Amniotic stem cell (primary cell): ENCODE results near the gene ISLR2.
"Not testable (repeated sequence)": the region's sequence is repeated elsewhere in the genome, so short reads cannot be mapped to it uniquely, and the experiment has no call there.

Experiments used
- DNase-seq: peaks from one replicate; lab custom pipeline; 2025; lab: John Stamatoyannopoulos, UW

Gene ISLR2

DNA sequence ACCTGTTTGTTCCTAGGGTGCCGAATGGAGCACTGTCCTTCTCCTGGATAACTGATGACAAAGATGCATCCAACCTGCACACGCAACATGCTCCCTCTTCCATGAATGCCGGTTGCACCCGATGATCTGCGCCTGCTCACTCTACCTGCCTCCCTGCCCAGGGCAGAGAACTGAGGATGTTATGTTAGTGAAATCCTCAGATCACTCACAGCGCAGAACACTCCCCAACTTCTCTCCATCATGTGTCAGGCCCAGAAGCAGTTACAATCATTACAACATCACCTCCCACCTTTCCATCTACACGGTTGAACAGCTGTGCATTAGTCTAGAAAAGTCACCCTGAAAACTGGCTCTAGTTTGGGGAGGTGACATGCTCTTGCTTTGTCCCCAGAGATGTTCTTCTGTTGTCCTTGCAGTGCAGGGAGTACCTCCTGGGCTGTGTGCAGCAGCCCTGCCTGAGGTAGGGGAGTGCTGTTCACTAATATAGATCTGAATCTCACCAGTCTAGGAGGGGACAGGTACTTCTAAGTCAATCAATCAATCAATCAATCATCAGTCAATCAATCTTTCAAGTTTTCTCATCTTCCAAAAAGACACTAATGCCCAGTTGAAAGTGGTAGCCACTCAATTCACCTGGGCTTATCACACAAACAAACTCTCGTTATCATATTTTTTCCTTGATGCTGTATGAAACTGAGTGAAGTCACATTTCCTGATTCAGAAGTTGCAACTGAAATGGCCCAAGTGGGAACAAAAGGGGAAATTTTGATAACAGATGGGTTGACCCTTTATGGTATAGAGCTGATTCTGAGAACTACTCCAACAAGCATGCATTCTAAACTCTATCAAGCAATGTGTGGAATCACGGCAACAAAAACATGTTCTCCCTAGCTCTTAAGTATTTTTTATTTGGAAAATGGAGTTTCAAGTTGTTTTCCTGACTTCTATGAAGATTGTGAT is 27.8 kb downstream of the ISLR2 start:
- DNase-seq, result no peak

DNA sequence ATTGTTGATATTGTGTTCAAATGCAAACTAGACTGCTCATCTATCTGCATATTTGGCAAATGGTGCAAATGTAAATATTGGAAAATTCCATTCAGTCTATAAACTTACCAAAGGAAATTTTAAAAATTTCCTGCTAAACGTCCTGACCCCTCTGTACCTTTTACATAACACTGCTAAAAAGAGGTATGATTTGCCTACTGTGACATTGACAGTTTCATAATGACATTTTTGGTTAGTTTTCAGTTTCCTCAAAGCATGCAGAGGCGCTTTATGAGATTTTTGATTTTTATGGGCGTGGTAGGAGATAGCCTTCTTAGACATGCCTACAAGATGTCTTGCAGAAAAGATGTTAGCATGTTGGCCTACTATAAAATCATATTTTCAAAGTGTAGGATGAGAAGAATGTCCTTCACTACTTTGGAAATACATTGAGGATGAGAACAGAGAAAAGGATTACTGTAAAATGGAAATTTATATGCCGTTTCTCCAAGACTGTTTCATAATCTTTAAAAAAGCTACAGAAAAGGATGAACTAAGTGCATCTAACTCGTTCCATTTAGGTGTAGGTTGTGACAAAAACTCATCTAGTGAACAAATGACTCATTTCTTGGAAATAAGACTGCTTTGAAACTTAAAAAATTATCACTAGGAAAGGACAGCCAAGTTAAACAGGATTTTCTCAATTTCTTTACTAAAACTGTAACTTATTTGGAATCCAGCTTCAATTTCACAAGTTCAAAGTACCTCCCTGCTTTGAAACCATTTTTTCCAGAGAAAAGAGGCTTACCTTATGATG is 28.7 kb downstream of the ISLR2 start:
- no peak for DNase-seq

DNA sequence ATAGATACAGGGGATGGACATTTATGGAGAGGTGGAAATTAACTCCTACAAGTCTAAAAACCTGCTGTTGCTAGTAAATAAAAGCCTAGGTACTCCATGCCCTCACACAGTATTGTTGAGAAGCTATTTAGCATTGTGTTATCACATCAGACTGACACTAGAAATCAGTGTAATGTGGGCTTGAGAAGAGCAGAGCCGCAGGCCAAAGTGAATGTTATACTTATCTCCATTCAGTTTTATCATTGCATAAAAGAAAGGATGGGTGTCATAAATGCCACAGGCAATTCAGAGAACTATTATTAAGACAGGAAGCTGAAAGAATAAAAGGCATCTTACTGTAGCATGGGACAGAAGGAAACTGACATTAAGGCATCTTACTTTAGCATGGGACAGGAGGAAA is 29.4 kb downstream of the ISLR2 start:
- no peak for DNase-seq

DNA sequence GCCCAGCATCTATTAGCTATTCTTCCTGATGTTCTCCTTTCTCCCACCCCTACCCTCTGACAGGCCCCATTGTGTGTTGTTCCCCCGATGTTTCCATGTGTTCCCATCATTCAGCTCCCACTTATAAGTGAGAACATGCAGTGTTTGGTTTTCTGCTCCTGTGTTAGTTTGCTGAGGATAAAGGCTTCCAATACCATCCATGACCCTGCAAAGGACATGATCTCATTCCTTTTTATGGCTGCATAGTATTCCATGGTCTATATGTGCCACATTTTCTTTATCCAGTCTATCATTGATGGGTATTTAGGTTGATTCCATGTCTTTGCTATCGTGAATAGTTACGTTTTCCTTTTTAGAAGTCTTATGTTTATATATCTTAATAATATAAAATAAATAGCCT is 30.0 kb downstream of the ISLR2 start:
- not testable (repeated sequence) for DNase-seq

DNA sequence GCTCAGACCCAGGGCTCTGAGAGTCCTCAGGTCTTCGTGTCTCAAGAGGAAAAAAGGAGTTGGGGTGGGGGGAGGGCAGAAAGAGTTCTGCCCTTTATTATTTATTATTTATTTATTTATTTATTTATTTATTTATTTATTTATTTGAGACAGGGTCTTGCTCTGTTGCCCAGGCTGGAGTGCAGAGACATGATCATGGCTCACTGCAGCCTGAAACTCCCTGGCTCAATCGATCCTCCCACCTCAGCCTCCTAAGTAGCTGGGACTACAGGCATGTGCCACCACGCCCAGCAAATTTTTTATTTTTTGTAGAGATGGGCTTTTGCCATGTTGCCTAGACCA is 31.8 kb downstream of the ISLR2 start:
- DNase-seq, result not testable (repeated sequence)

DNA sequence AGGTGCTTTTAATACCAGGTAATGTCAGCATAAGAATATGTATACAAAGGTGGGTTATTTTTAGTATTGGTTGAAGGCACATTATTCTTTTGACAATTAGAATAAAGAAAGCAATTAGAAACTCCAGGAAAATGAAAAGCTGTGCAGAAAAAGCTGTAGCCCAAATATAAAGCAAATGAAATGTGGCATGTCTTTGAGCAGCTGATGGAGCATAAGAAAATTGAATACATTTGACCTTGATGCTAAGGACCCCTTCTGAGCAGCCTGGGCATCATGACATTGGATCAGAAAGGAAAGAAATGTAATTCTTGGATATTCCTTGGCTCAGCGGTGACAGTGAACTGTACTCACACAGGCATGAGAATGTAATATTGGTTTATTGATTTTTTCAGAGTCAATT is 35.1 kb downstream of the ISLR2 start:
- no peak for DNase-seq

DNA sequence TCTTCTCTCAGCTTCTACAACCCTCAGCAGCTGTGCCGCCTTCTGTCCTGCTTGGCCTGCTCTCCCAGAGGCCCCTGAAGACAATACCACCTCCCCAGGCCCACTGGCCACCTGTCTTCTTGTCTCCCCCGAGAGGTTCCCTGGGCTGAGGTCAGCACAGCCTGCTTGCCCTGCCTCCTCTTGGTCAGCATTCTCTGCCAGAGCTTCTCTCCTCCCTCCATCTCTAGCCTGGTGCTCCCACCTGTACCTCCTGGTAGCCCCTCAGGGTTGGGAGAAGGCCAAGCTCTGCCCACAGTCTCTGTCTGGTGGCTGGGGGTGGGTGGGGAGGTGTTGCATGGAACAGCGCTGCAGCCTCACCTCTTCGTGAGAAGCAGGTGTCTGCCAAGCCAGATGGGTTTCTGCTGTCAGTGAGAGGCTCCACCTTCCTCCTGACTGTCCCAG is 37.5 kb downstream of the ISLR2 start:
- DNase-seq, result no peak

DNA sequence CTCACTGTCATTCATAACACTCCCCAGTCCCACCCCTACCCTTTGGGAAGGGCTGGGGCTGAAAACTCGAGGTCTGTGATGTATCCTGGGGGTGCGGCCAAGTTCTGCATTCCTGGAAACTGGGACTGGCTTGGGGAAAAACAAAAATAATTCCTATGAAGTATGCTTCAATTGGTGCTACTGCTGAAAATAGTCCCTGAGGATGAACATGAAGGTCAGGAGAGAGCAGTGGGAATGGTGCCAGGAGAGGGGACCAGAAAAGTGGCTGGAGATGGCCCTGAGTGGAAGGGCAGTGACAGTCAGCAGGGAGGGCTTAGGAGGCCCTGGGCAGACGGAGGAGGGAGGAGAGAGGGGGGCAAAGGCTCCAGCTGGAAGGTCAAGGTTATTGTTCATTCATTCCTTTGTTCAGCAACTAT is 38.3 kb downstream of the ISLR2 start:
- DNase-seq, result no peak

DNA sequence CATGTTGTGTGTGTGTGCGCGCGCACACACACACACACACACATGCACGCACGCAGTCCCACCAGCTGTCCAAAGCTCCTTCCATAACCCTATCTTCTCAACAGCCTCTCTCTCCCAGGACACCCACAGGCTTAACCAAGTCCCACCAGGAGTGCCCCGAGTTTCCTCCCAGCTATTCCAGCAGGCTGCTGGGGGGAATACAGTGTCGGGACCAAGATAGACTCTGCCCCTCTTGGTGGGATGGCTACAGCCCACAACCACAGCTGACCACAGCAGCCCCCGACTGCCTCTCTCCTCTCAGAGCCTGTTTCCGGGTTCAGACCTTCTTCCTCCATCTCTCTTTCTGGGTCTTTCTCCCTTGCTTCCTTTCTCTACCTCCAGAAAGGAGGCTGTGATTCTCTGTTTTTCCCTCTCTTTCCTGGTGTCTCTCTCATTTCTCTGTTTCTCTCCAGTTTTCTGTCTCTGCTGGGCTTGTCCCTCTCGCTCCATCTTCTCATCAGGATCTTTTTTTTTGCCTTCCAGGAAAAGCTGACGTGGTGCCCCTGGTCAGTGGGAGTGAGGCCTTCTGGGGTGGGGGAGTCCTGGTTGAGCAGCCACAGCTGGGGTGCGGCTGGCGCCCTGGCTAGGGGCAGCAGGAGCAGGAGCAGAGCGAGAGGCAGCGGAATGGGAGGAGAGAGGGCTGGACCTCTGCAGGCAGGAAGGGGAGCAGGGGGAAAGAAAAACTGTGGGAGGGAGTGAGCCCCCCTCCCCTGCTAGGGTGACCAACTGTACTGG is 39.9 kb downstream of the ISLR2 start:
- no peak for DNase-seq

DNA sequence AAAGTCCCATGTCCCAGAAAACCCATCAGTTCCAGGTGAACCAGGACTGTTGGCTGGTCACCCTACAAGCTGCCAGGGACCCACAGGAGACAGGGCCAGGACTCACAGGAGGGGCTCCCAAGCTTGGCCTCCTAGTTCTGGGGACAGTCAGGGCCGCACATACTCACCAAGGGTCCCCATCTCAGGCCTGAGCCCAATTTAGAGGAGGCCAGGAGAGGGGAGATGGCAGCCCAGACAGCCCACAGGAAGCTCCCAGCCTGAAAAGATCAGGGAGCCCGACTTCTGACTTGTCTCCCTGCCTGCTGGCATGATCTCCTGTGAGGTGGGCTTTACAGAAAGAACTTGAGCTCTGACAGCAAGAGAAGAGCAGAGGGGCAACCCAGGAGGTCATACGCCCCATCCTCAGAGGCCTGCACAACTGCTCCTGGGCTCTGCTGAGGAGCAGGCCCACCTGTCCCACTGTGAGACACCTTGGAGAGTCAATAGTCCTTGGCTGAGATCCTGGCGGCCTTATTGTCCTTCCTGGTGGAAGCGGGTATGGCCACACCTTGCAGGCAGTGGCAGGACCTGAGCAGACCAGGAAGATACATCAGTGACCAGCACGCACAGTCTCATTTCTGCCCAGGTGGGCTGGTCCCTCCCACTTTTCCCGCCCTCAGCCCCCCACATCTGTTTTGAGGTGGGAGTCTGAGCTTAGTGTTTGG is 40.6 kb downstream of the ISLR2 start:
- no peak for DNase-seq

DNA sequence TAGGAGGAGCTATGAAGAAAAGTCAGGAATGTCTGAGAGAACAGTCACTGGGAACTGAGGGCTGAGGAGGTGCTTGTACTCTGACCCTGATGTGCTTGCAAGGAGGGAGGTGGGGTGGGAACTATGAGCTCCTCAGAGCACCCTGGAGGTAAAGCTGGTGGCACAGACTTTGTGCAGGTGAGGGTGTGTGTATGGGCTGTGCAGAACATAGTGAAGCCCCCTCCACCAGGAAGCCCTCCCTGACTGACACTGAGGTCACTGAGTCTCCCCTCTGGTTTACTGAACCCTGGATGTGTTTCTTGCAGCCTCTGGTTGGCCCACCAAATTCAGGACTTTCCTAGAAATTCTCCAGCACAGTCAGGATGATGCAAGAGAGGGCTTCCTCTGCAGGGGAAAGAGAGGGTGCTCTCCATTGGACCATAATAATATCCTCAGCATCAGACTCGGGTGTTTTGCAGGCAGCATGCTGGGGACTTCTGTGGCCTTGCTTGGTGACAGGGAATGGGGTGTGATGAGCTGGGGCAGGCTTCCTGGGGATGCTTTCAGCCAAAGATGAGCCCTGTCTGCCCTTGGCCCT is 41.7 kb downstream of the ISLR2 start:
- no peak for DNase-seq

DNA sequence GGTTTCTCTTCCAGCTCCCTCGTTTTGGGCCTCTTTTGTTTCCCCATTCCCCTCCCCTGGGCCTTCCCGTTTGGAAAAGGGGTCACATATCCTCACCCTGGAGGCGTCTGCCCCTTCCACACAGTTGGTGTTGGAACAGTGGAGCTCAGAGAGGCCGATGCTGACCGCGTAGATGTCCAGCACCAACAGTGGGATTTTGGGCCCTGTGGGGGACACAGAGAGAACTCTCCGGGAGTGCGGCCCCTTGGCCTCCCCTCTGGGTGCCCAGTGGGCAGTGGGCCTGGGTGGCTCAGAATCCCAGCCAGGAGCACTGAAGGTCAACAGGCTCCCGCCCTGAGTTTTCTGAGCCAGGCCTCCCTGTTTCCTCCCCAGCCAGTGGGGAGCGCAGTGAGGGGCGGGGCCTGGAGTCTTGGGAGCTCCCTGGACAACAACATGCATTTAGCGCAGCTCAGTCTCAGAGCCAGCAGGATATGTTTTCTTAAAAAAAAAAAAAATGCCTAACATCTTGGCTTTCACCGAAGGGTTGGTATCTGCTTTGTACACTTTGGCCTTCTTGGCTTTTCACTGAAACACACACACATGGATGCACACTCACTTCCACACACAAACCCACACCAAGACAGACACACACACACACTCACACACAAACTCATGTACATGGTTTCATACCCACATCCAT is 42.5 kb downstream of the ISLR2 start:
- no peak for DNase-seq

DNA sequence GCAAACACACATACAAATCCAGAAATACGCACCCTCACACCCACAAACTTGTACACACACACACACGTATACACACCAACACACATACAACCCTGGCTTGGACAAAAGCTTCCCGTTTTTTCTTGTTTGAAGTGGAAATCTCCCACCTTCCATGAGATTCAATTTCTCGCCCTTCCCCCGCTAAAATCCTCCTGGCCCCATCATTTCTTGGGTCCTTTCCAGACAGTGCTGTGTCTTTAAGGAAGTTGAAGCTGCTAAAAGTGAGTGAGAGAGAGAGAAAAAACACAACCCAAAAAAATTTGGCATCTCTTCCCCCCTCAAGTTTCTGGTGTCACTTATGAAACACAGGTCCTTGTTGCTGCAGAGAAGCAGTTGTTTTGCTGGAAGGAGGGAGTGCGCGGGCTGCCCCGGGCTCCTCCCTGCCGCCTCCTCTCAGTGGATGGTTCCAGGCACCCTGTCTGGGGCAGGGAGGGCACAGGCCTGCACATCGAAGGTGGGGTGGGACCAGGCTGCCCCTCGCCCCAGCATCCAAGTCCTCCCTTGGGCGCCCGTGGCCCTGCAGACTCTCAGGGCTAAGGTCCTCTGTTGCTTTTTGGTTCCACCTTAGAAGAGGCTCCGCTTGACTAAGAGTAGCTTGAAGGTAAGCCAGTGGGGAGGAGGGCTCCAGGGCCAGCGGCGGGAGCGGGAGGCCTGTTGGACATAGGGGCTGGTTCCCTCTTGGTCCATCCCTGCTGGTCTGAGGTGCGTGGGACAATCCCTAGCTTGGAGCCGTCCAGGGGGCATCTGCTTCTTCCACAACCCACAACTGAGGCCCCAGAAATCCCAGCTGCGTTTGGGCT is 43.2 kb downstream of the ISLR2 start, which contains the start of gene ISLR:
Gene ISLR (plus strand): TSS at position 331 of the 839 bp plus-strand sequence. CDS start 1,149 bp downstream, outside the sequence.
- no peak for DNase-seq

DNA sequence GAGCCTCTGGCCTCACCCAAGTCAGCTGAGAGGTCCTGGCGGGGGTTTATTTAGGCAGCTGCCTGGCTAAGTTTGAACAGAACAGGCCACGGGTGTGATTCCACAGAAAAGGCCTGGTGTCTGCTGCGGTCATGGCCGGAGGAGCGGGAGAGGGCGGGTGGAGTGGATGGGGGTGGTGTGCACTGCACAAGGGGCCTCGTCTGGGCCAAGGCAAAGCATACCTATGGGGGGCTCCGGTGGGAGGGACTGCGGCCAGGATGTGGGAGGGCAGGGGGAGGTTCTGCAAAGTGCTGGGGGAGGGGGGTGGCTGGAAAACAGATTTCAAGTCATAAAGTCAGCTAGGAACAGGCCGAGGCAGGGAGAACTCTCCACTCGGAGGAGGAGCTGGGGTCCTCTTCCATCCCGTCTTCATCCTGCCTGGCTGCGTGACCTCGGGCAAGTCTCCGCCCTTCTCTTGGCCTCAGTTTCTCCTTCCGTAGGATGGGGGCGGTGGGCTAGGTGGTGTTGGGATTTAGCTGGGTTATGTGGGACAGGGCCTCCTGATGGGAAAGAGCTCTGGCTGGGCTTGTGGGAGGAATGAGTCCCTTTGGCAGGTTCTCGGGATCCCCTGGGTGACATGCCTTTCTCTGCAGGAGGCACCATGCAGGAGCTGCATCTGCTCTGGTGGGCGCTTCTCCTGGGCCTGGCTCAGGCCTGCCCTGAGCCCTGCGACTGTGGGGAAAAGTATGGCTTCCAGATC is 44.0 kb downstream of the ISLR2 start:
- no peak for DNase-seq

DNA sequence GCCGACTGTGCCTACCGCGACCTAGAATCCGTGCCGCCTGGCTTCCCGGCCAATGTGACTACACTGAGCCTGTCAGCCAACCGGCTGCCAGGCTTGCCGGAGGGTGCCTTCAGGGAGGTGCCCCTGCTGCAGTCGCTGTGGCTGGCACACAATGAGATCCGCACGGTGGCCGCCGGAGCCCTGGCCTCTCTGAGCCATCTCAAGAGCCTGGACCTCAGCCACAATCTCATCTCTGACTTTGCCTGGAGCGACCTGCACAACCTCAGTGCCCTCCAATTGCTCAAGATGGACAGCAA is 44.5 kb downstream of the ISLR2 start:
- no peak for DNase-seq

DNA sequence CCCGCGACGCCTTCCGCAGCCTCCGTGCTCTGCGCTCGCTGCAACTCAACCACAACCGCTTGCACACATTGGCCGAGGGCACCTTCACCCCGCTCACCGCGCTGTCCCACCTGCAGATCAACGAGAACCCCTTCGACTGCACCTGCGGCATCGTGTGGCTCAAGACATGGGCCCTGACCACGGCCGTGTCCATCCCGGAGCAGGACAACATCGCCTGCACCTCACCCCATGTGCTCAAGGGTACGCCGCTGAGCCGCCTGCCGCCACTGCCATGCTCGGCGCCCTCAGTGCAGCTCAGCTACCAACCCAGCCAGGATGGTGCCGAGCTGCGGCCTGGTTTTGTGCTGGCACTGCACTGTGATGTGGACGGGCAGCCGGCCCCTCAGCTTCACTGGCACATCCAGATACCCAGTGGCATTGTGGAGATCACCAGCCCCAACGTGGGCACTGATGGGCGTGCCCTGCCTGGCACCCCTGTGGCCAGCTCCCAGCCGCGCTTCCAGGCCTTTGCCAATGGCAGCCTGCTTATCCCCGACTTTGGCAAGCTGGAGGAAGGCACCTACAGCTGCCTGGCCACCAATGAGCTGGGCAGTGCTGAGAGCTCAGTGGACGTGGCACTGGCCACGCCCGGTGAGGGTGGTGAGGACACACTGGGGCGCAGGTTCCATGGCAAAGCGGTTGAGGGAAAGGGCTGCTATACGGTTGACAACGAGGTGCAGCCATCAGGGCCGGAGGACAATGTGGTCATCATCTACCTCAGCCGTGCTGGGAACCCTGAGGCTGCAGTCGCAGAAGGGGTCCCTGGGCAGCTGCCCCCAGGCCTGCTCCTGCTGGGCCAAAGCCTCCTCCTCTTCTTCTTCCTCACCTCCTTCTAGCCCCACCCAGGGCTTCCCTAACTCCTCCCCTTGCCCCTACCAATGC is 45.1 kb downstream of the ISLR2 start:
- DNase-seq, result no peak

DNA sequence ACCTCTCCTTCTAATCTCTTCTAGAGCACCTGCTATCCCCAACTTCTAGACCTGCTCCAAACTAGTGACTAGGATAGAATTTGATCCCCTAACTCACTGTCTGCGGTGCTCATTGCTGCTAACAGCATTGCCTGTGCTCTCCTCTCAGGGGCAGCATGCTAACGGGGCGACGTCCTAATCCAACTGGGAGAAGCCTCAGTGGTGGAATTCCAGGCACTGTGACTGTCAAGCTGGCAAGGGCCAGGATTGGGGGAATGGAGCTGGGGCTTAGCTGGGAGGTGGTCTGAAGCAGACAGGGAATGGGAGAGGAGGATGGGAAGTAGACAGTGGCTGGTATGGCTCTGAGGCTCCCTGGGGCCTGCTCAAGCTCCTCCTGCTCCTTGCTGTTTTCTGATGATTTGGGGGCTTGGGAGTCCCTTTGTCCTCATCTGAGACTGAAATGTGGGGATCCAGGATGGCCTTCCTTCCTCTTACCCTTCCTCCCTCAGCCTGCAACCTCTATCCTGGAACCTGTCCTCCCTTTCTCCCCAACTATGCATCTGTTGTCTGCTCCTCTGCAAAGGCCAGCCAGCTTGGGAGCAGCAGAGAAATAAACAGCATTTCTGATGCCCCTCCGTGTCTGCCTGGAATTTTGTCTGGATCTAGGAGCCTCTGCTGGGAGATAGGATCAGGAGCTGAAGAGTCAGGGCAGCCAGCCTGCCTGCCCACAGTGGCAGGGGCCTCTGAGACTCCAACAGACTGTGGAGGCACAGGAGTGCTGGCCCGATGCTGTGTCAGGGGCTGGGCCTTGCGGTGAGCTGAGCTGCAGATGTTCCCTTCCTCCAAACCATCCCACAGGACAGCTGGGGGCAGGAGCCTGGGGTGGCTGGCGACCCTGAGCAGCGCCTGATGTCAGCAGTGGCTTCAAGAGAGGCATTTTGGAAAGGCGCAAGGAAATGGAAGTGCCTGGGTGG is 46.2 kb downstream of the ISLR2 start:
- DNase-seq, result no peak
